Neural cell (in vitro differentiated cells): ENCODE measurements around the gene EDRF1.

ENCODE experiments used
- EP300 ChIP-seq: fragments of 450-650 bp; conservative IDR thresholded peaks from 2 replicates; pipeline ENCODE4 v1.6.1; 2014; ENCODE audit warnings: antibody characterized with exemption, mild to moderate bottlenecking, moderate library complexity; ENCODE audit not compliant: poor library complexity, severe bottlenecking
- EZH2 ChIP-seq: fragments of 200-600, 300-800 bp; shearing (Covaris generic), sonication (generic); IDR thresholded peaks from 2 replicates; pipeline ENCODE4 v1.6.1; 2014; ENCODE audit warnings: antibody characterized with exemption, low read length, borderline replicate concordance, mild to moderate bottlenecking; ENCODE audit not compliant: insufficient read depth, poor library complexity, severe bottlenecking
- POLR2AphosphoS5 ChIP-seq: IDR thresholded peaks from 2 replicates; pipeline ENCODE4 v1.6.1; 2012
- RAD21 ChIP-seq: fragments of 450-650 bp; conservative IDR thresholded peaks from 2 replicates; pipeline ENCODE4 v1.6.1; 2014; ENCODE audit warnings: antibody characterized with exemption, mild to moderate bottlenecking, moderate library complexity
- REST ChIP-seq: IDR thresholded peaks from 2 replicates; pipeline ENCODE4 v1.6.1; 2012; ENCODE audit warnings: borderline replicate concordance
- TAF1 ChIP-seq: IDR thresholded peaks from 2 replicates; pipeline ENCODE4 v1.6.1; 2012; ENCODE audit warnings: low read depth
- TF ChIP-seq, protein P1 (sequence below): fragments of 450-650 bp; IDR thresholded peaks from 2 replicates; pipeline ENCODE4 v1.5.1; 2014; ENCODE audit warnings: antibody characterized with exemption, mild to moderate bottlenecking, moderate library complexity; ENCODE audit not compliant: poor library complexity, severe bottlenecking

GRCh38 chr10:125801574-125801973 is 82.1 kb downstream of the EDRF1 start:
- TF ChIP-seq, protein P1, sequence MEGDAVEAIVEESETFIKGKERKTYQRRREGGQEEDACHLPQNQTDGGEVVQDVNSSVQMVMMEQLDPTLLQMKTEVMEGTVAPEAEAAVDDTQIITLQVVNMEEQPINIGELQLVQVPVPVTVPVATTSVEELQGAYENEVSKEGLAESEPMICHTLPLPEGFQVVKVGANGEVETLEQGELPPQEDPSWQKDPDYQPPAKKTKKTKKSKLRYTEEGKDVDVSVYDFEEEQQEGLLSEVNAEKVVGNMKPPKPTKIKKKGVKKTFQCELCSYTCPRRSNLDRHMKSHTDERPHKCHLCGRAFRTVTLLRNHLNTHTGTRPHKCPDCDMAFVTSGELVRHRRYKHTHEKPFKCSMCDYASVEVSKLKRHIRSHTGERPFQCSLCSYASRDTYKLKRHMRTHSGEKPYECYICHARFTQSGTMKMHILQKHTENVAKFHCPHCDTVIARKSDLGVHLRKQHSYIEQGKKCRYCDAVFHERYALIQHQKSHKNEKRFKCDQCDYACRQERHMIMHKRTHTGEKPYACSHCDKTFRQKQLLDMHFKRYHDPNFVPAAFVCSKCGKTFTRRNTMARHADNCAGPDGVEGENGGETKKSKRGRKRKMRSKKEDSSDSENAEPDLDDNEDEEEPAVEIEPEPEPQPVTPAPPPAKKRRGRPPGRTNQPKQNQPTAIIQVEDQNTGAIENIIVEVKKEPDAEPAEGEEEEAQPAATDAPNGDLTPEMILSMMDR: no peak
- TF ChIP-seq POLR2AphosphoS5: no peak
- TF ChIP-seq REST: no peak
- no peak for TF ChIP-seq EZH2
- no peak for TF ChIP-seq EP300
- TF ChIP-seq TAF1: no peak
- TF ChIP-seq RAD21: no peak
